NB4 (cell line): ENCODE measurements around the gene DNAI1.

Source experiments
- CTCF ChIP-seq: IDR thresholded peaks from one replicate; pipeline ENCODE4 v1.5.1; 2012; ENCODE audit warnings: low read depth, low read length
- MAX ChIP-seq: IDR thresholded peaks from 2 replicates; pipeline ENCODE4 v1.6.1; 2011; ENCODE audit warnings: low read depth, low read length
- POLR2A ChIP-seq: IDR thresholded peaks from 2 replicates; pipeline ENCODE4 v1.6.1; 2011; ENCODE audit warnings: mild to moderate bottlenecking; ENCODE audit not compliant: insufficient read length; ENCODE audit errors: extremely low read depth

GRCh38 chr9:34552986-34553385, 94.4 kb downstream of the DNAI1 start:
- TF ChIP-seq CTCF (no peak), POLR2A (no peak), MAX (no peak)
